ENCODE results near the gene MEF2C. TPM values are rescaled to one million over a fixed set of nuclear protein-coding genes. Genes with fewer than 3 reads are reported as not detected.
"Not testable (repeated sequence)": the region's sequence is repeated elsewhere in the genome, so short reads cannot be mapped to it uniquely, and the experiment has no call there.

The MEF2C gene
- total and polyA plus RNA-seq, 2 donors = 8.0 to 12.8 TPM

DNA sequence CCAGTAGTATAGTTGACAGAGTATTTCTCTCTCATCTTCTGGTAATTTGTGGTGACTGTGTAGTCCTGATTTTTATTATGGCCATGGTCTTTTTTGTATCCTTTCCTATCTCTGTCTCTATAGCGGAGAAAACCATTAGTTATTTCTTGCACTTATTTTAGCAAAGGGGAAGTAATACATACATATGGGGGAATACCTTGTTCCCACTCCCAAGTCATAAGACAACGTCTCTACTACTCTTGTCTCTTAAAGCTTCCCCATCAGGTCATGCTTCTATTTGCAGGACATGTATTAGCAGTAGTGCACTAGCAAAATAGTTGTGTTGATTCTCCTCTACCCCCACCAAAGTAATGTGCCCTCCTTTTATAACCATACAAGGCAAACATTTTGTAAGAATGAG is 29.8 kb upstream of the MEF2C start:
- not testable (repeated sequence) for H3K27ac ChIP-seq (ENCODE audit: low read depth in 1 of 2, low read length in 1 of 2); H3K4me1 ChIP-seq (ENCODE audit: control insufficient read depth in 2 of 2, insufficient read depth in 2 of 2, low read length in 2 of 2); H3K27me3 ChIP-seq (ENCODE audit: control insufficient read depth in 2 of 2, insufficient read depth in 1 of 2, low read length in 1 of 2); H3K9me3 ChIP-seq (ENCODE audit: control insufficient read depth in 2 of 2, insufficient read depth in 1 of 2, low read length in 1 of 2); H3K4me3 ChIP-seq (ENCODE audit: low read length in 2 of 2); DNase-seq (ENCODE audit: low read depth in 6 of 9, low spot score in 9 of 9); H3K36me3 ChIP-seq (ENCODE audit: control insufficient read depth in 2 of 2, insufficient read depth in 2 of 2, low read length in 1 of 2)
- WGBS = 95% methylated on average over 2 of the region's 2 CpGs

GRCh38 chr5:88911059-88911572 is 28.1 kb upstream of the MEF2C start:
- not testable (repeated sequence) for H3K36me3 ChIP-seq (ENCODE audit: control insufficient read depth in 2 of 2, insufficient read depth in 2 of 2, low read length in 1 of 2); H3K4me3 ChIP-seq (ENCODE audit: low read length in 2 of 2); DNase-seq (ENCODE audit: low read depth in 6 of 9, low spot score in 9 of 9); H3K9me3 ChIP-seq (ENCODE audit: control insufficient read depth in 2 of 2, insufficient read depth in 1 of 2, low read length in 1 of 2); H3K27ac ChIP-seq (ENCODE audit: low read depth in 1 of 2, low read length in 1 of 2); H3K4me1 ChIP-seq (ENCODE audit: control insufficient read depth in 2 of 2, insufficient read depth in 2 of 2, low read length in 2 of 2); H3K27me3 ChIP-seq (ENCODE audit: control insufficient read depth in 2 of 2, insufficient read depth in 1 of 2, low read length in 1 of 2)
- WGBS = 97% methylated on average over 9 of the region's 9 CpGs

DNA sequence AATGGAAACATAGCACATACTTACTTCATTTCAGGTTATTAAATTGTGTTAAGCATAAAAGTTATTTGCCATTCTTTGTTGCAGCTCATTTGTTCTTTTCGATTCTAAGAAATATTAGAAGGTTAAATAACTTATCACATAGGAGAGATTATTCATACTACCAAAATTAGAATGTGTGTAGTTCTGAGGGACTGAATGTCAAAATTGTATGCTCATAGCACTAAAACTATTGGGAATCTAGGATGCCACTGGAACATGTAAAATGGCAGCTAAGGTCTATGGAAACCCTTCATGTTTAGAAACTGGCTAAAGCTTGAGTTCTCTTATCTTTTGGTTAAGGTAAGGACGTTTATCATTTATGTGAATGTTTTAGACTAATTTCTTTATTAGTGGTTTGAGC is 21.5 kb upstream of the MEF2C start:
- not testable (repeated sequence) for H3K27ac ChIP-seq (ENCODE audit: low read depth in 1 of 2, low read length in 1 of 2); H3K4me3 ChIP-seq (ENCODE audit: low read length in 2 of 2); H3K4me1 ChIP-seq (ENCODE audit: control insufficient read depth in 2 of 2, insufficient read depth in 2 of 2, low read length in 2 of 2); H3K36me3 ChIP-seq (ENCODE audit: control insufficient read depth in 2 of 2, insufficient read depth in 2 of 2, low read length in 1 of 2); DNase-seq (ENCODE audit: low read depth in 6 of 9, low spot score in 9 of 9); H3K9me3 ChIP-seq (ENCODE audit: control insufficient read depth in 2 of 2, insufficient read depth in 1 of 2, low read length in 1 of 2); H3K27me3 ChIP-seq (ENCODE audit: control insufficient read depth in 2 of 2, insufficient read depth in 1 of 2, low read length in 1 of 2)
- 97% methylated on average over 2 of the region's 2 CpGs for WGBS

DNA sequence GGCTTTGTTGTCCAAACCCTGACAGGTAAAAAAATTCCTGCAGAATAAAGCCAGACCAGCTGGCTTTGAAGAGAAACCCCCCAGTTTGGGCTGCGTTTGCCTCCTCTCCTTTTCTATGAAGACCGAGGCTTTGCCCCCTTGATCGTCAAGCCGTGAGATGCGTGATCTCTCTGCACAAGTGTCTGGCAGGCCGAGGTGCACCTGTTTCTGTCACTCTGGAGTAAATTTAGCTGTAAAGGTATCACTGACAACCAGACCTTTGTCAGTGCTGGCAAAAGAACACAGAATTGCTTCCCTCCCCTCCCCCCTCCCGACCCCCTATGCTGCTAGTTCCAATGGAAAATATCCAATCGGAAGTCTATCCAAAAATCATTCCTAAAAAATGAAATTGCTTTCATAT is 21.0 kb upstream of the MEF2C start:
- H3K4me3 ChIP-seq (ENCODE audit: low read length in 2 of 2); H3K9me3 ChIP-seq (ENCODE audit: control insufficient read depth in 2 of 2, insufficient read depth in 1 of 2, low read length in 1 of 2); DNase-seq (ENCODE audit: low read depth in 6 of 9, low spot score in 9 of 9); H3K36me3 ChIP-seq (ENCODE audit: control insufficient read depth in 2 of 2, insufficient read depth in 2 of 2, low read length in 1 of 2); H3K27ac ChIP-seq (ENCODE audit: low read depth in 1 of 2, low read length in 1 of 2); H3K4me1 ChIP-seq (ENCODE audit: control insufficient read depth in 2 of 2, insufficient read depth in 2 of 2, low read length in 2 of 2); H3K27me3 ChIP-seq (ENCODE audit: control insufficient read depth in 2 of 2, insufficient read depth in 1 of 2, low read length in 1 of 2): not testable (repeated sequence)
- 97% methylated on average over 2 of the region's 8 CpGs for WGBS

DNA sequence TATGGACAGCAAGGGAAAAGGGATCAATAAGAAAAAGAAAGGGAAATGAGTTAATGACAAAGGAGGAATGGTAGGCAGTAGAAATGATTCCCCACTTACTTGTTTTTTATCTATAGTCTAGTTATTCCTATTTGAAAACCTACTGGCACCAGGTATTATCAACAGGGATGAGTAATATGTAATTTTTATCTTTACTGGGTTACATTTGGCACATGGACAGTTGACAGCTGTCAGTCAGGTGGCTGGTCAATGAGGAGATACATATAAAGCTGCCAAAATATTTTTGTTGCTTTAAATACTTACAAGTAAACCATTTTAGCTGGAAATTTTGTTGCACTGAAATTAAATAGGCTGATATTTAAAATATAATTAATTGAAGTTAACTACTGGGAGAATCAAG is 18.1 kb upstream of the MEF2C start:
- H3K4me3 ChIP-seq (ENCODE audit: low read length in 2 of 2); H3K4me1 ChIP-seq (ENCODE audit: control insufficient read depth in 2 of 2, insufficient read depth in 2 of 2, low read length in 2 of 2); H3K27ac ChIP-seq (ENCODE audit: low read depth in 1 of 2, low read length in 1 of 2); H3K36me3 ChIP-seq (ENCODE audit: control insufficient read depth in 2 of 2, insufficient read depth in 2 of 2, low read length in 1 of 2); H3K9me3 ChIP-seq (ENCODE audit: control insufficient read depth in 2 of 2, insufficient read depth in 1 of 2, low read length in 1 of 2); H3K27me3 ChIP-seq (ENCODE audit: control insufficient read depth in 2 of 2, insufficient read depth in 1 of 2, low read length in 1 of 2); DNase-seq (ENCODE audit: low read depth in 6 of 9, low spot score in 9 of 9): not testable (repeated sequence)

DNA sequence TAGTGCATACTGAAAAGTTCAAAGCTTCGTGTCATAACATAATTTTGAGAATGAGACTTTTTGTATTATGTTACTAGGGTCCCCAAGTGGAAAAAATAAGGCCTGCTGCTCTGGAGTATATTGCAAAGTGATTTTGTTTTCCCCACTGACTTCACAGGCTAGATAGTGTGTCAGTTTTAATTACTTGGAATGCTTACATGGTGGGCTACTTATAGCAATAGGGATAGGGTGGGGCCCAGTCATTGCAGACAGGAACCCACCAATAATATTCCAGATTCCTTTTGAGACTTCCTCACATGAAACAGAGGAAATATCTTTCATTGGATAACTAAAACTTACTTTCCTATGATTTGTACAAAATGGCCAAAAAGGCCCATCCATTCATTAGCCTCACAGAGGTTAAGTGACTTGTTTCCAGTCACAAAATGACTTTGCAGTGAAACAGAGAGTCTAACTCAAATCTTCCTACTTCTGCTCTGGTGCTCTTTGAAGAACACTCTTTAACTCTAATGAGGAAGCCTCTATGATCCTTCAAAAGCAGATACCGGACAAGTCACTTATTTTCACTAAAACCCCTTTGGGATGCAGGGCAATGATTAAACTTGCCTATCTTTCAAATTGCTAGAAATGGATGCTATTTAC is 16.2 kb upstream of the MEF2C start:
- H3K4me1 ChIP-seq (ENCODE audit: control insufficient read depth in 2 of 2, insufficient read depth in 2 of 2, low read length in 2 of 2) = no peaks in the 10 kb centered on the region
- H3K9me3 ChIP-seq (ENCODE audit: control insufficient read depth in 2 of 2, insufficient read depth in 1 of 2, low read length in 1 of 2) = no peaks in the 10 kb centered on the region
- 94% methylated on average over 2 of the region's 2 CpGs for WGBS
- H3K27me3 ChIP-seq (ENCODE audit: control insufficient read depth in 2 of 2, insufficient read depth in 1 of 2, low read length in 1 of 2) = no peaks in the 10 kb centered on the region
- H3K36me3 ChIP-seq (ENCODE audit: control insufficient read depth in 2 of 2, insufficient read depth in 2 of 2, low read length in 1 of 2) = no peaks in the 10 kb centered on the region
- no peak for DNase-seq (ENCODE audit: low read depth in 6 of 9, low spot score in 9 of 9)
- no peak overlapping the region for H3K4me3 ChIP-seq (ENCODE audit: low read length in 2 of 2)
- no peak overlapping the region for H3K27ac ChIP-seq (ENCODE audit: low read depth in 1 of 2, low read length in 1 of 2)

- DNase-seq (ENCODE audit: low read depth in 6 of 9, low spot score in 9 of 9) = no peak
- no peaks in the 10 kb centered on the region for H3K36me3 ChIP-seq (ENCODE audit: control insufficient read depth in 2 of 2, insufficient read depth in 2 of 2, low read length in 1 of 2)
- H3K4me1 ChIP-seq (ENCODE audit: control insufficient read depth in 2 of 2, insufficient read depth in 2 of 2, low read length in 2 of 2) = no peaks in the 10 kb centered on the region
- no peak overlapping the region for H3K4me3 ChIP-seq (ENCODE audit: low read length in 2 of 2)
- 95% methylated on average over 1 of the region's 1 CpG for WGBS
- no peaks in the 10 kb centered on the region for H3K9me3 ChIP-seq (ENCODE audit: control insufficient read depth in 2 of 2, insufficient read depth in 1 of 2, low read length in 1 of 2)
- no peak overlapping the region for H3K27ac ChIP-seq (ENCODE audit: low read depth in 1 of 2, low read length in 1 of 2)
- H3K27me3 ChIP-seq (ENCODE audit: control insufficient read depth in 2 of 2, insufficient read depth in 1 of 2, low read length in 1 of 2) = no peaks in the 10 kb centered on the region
Measured at GRCh38 chr5:88897748-88898147, 14.8 kb upstream of the MEF2C start.

DNA sequence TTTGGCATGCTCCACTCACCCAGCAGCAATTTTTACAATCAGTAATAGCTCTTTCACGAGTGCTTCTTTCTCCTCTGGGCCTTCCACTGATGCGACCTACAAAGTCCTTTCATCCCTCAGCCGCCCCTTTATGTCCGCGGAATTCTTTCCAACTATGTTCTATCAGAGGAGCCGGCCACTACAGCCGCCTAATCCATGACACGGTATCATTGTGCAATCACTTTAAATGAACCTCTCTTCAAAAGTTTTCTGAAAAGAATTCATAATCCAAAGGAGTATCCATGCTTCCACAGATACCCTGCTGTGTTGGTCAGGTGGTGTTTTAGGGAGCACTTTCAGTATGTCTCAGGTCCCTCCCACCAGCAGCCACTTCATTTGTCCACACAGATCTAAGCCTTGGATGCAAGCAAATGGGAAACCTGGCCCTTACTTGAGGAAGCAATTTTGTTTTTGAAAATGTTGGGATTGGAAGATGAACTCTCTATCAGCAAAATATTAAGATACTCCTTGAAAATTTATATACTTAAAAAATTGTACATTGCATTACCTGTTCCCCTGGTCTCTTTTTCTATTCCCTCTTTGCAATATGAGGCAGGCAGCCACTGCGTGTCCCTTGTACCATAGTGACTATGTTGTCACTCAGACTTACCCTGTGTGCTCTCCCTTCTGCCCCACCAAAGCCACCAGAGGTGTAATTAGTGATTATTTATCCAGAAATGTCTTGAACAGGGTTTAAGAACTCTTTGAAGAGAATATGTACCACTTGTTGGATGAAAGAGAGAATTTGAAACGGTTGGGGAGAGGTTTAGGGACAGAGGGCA is 12.9 kb upstream of the MEF2C start:
- H3K36me3 ChIP-seq (ENCODE audit: control insufficient read depth in 2 of 2, insufficient read depth in 2 of 2, low read length in 1 of 2) = no peaks in the 10 kb centered on the region
- no peak overlapping the region for H3K27ac ChIP-seq (ENCODE audit: low read depth in 1 of 2, low read length in 1 of 2)
- DNase-seq (ENCODE audit: low read depth in 6 of 9, low spot score in 9 of 9) = no peak
- H3K4me3 ChIP-seq (ENCODE audit: low read length in 2 of 2) = no peak overlapping the region
- no peaks in the 10 kb centered on the region for H3K9me3 ChIP-seq (ENCODE audit: control insufficient read depth in 2 of 2, insufficient read depth in 1 of 2, low read length in 1 of 2)
- H3K27me3 ChIP-seq (ENCODE audit: control insufficient read depth in 2 of 2, insufficient read depth in 1 of 2, low read length in 1 of 2) = no peaks in the 10 kb centered on the region
- H3K4me1 ChIP-seq (ENCODE audit: control insufficient read depth in 2 of 2, insufficient read depth in 2 of 2, low read length in 2 of 2) = no peaks in the 10 kb centered on the region
- WGBS = 92% methylated on average over 10 of the region's 10 CpGs

- Histone ChIP-seq H3K9me3 (ENCODE audit: control insufficient read depth in 2 of 2, insufficient read depth in 1 of 2, low read length in 1 of 2) (no peaks in the 10 kb centered on the region), H3K27ac (ENCODE audit: low read depth in 1 of 2, low read length in 1 of 2) (no peak overlapping the region), H3K4me3 (ENCODE audit: low read length in 2 of 2) (no peak overlapping the region), H3K4me1 (ENCODE audit: control insufficient read depth in 2 of 2, insufficient read depth in 2 of 2, low read length in 2 of 2) (peaks cover 0 to 11% of the 10 kb centered on the region in 2 donors), H3K36me3 (ENCODE audit: control insufficient read depth in 2 of 2, insufficient read depth in 2 of 2, low read length in 1 of 2) (no peaks in the 10 kb centered on the region), H3K27me3 (ENCODE audit: control insufficient read depth in 2 of 2, insufficient read depth in 1 of 2, low read length in 1 of 2) (peaks cover 0 to 15% of the 10 kb centered on the region in 2 donors)
- 92% methylated on average over 3 of the region's 3 CpGs for WGBS
- no peak for DNase-seq (ENCODE audit: low read depth in 6 of 9, low spot score in 9 of 9)
Measured at GRCh38 chr5:88892669-88893068, 9.7 kb upstream of the MEF2C start.
